ENCODE results near the gene EIF2A. TPM values are rescaled to one million over a fixed set of nuclear protein-coding genes. Genes with fewer than 3 reads are reported as not detected.

The EIF2A gene
- polyA plus RNA-seq, 1 of the 3 experiments (the other 2 are of a cell fraction): 67.0 TPM

GRCh38 chr3:150594150-150594549 lies 47.6 kb downstream of the EIF2A start:
- H3K27ac ChIP-seq (ENCODE audit: low read depth in 2 of 2, low read length in 1 of 2): no peak overlapping the region
- peaks cover 0 to 7% of the 10 kb centered on the region in 2 experiments; a peak in 2 of 4 replicates for H3K4me1 ChIP-seq (ENCODE audit: control insufficient read depth in 1 of 2, insufficient read depth in 2 of 2, low read depth in 1 of 2, low read length in 1 of 2)
- no peaks in the 10 kb centered on the region for H3K9me2 ChIP-seq
- peaks cover 7% of the 10 kb centered on the region for H3F3A ChIP-seq (replicated peaks; ENCODE audit: insufficient read depth)
- POLR2A ChIA-PET: interaction anchor here (1.6 to 2.4 kb wide), 2 partner anchors 9 to 27 kb away, joined by 3 to 10 read pairs; partner anchors contain the start of gene SELENOT
- DNase-seq: no peak
- no peak overlapping the region for H2AFZ ChIP-seq (ENCODE audit: low read depth)
- no peaks in the 10 kb centered on the region for H3K9me3 ChIP-seq
- H3K27me3 ChIP-seq (ENCODE audit: insufficient read depth): no peaks in the 10 kb centered on the region
- H3K4me2 ChIP-seq: no peak overlapping the region
- H4K20me1 ChIP-seq (ENCODE audit: insufficient read depth): no peaks in the 10 kb centered on the region
- CTCF ChIA-PET: interaction anchor here (1.4 kb wide), 1 partner anchor 193 kb away, joined by 3 read pairs; no protein-coding TSS in a partner anchor
- no peak overlapping the region for H3K9ac ChIP-seq
- peaks cover 36% of the 10 kb centered on the region for H3K79me2 ChIP-seq (ENCODE audit: insufficient read depth)
- peaks cover 0 to 3% of the 10 kb centered on the region in 2 experiments for H3K36me3 ChIP-seq (replicated peaks in 1 of 2; ENCODE audit: control insufficient read depth in 1 of 2, insufficient read depth in 2 of 2, low read length in 1 of 2)
- TF ChIP-seq EP300 (IDR thresholded peaks at IDR 0.05; ENCODE audit: borderline replicate concordance in 1 of 2, low read depth in 1 of 2, low read length in 1 of 2) (no peak), MEF2A (IDR thresholded peaks at IDR 0.05; ENCODE audit: borderline replicate concordance, low read depth) (no peak), FOSL2 (IDR thresholded peaks at IDR 0.05; ENCODE audit: borderline replicate concordance, low read depth) (no peak), RCOR1 (IDR thresholded peaks at IDR 0.05; ENCODE audit: low read length) (no peak), POLR2AphosphoS5 (IDR thresholded peaks at IDR 0.05; ENCODE audit: low read depth, low read length) (no peak), GATA2 (CRISPR knock-in tag; IDR thresholded peaks at IDR 0.05) (no peak), CHD2 (IDR thresholded peaks at IDR 0.05; ENCODE audit: low read length, partially characterized antibody) (no peak), SIN3A (IDR thresholded peaks at IDR 0.05; ENCODE audit: borderline replicate concordance, low read depth, low read length) (no peak), ELF1 (IDR thresholded peaks at IDR 0.05) (no peak), SMC3 (IDR thresholded peaks at IDR 0.05; ENCODE audit: low read depth, low read length) (no peak), NFIC (IDR thresholded peaks at IDR 0.05; ENCODE audit: borderline replicate concordance) (no peak), TCF12 (IDR thresholded peaks at IDR 0.05) (no peak), RXRA (IDR thresholded peaks at IDR 0.05; ENCODE audit: borderline replicate concordance, low read depth) (no peak), NRF1 (IDR thresholded peaks at IDR 0.05; ENCODE audit: low read depth, low read length) (no peak)
- TF ChIP-seq, protein P1, sequence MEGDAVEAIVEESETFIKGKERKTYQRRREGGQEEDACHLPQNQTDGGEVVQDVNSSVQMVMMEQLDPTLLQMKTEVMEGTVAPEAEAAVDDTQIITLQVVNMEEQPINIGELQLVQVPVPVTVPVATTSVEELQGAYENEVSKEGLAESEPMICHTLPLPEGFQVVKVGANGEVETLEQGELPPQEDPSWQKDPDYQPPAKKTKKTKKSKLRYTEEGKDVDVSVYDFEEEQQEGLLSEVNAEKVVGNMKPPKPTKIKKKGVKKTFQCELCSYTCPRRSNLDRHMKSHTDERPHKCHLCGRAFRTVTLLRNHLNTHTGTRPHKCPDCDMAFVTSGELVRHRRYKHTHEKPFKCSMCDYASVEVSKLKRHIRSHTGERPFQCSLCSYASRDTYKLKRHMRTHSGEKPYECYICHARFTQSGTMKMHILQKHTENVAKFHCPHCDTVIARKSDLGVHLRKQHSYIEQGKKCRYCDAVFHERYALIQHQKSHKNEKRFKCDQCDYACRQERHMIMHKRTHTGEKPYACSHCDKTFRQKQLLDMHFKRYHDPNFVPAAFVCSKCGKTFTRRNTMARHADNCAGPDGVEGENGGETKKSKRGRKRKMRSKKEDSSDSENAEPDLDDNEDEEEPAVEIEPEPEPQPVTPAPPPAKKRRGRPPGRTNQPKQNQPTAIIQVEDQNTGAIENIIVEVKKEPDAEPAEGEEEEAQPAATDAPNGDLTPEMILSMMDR (IDR thresholded peaks at IDR 0.05): no peak
- TF ChIP-seq, protein P2, sequence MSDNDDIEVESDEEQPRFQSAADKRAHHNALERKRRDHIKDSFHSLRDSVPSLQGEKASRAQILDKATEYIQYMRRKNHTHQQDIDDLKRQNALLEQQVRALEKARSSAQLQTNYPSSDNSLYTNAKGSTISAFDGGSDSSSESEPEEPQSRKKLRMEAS (IDR thresholded peaks at IDR 0.05; ENCODE audit: low read depth): no peak
- TF ChIP-seq, protein P3, sequence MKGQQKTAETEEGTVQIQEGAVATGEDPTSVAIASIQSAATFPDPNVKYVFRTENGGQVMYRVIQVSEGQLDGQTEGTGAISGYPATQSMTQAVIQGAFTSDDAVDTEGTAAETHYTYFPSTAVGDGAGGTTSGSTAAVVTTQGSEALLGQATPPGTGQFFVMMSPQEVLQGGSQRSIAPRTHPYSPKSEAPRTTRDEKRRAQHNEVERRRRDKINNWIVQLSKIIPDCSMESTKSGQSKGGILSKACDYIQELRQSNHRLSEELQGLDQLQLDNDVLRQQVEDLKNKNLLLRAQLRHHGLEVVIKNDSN (IDR thresholded peaks at IDR 0.05; ENCODE audit: borderline replicate concordance, low read depth): no peak
- TF ChIP-seq, protein P4, sequence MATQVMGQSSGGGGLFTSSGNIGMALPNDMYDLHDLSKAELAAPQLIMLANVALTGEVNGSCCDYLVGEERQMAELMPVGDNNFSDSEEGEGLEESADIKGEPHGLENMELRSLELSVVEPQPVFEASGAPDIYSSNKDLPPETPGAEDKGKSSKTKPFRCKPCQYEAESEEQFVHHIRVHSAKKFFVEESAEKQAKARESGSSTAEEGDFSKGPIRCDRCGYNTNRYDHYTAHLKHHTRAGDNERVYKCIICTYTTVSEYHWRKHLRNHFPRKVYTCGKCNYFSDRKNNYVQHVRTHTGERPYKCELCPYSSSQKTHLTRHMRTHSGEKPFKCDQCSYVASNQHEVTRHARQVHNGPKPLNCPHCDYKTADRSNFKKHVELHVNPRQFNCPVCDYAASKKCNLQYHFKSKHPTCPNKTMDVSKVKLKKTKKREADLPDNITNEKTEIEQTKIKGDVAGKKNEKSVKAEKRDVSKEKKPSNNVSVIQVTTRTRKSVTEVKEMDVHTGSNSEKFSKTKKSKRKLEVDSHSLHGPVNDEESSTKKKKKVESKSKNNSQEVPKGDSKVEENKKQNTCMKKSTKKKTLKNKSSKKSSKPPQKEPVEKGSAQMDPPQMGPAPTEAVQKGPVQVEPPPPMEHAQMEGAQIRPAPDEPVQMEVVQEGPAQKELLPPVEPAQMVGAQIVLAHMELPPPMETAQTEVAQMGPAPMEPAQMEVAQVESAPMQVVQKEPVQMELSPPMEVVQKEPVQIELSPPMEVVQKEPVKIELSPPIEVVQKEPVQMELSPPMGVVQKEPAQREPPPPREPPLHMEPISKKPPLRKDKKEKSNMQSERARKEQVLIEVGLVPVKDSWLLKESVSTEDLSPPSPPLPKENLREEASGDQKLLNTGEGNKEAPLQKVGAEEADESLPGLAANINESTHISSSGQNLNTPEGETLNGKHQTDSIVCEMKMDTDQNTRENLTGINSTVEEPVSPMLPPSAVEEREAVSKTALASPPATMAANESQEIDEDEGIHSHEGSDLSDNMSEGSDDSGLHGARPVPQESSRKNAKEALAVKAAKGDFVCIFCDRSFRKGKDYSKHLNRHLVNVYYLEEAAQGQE (IDR thresholded peaks at IDR 0.05; ENCODE audit: low read depth, low read length): no peak
- TF ChIP-seq, protein P5, sequence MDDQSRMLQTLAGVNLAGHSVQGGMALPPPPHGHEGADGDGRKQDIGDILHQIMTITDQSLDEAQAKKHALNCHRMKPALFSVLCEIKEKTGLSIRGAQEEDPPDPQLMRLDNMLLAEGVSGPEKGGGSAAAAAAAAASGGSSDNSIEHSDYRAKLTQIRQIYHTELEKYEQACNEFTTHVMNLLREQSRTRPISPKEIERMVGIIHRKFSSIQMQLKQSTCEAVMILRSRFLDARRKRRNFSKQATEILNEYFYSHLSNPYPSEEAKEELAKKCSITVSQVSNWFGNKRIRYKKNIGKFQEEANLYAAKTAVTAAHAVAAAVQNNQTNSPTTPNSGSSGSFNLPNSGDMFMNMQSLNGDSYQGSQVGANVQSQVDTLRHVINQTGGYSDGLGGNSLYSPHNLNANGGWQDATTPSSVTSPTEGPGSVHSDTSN (IDR thresholded peaks at IDR 0.05): no peak
- 86% methylated on average over 4 of the region's 4 CpGs for WGBS (ENCODE audit: low lambda C conversion rate)
- no peak overlapping the region for H3K4me3 ChIP-seq (ENCODE audit: low read depth in 2 of 2, low read length in 1 of 2)

All from SK-N-SH (cell line).